Muscle of back (tissue), 11 donors: ENCODE data around the gene GRB7. TPM values are rescaled to one million over a fixed set of nuclear protein-coding genes. Genes with fewer than 3 reads are reported as not detected.
"Not testable (repeated sequence)": the region's sequence is repeated elsewhere in the genome, so short reads cannot be mapped to it uniquely, and the experiment has no call there.

Experiments used
- DNase-seq, 3 donors: peaks; one replicate each; pipeline versions ENCODE4 v3.0.0 to v3.0.0-alpha.2; 2013
- polyA plus RNA-seq, 10 donors: library from polyadenylated mRNA; unstranded; fragments of 120-200 nt; gene quantifications; one replicate each; pipeline ENCODE4 v1.2.1, GENCODE V29; 2013; ENCODE audit not compliant: insufficient read length in 10 of 10

GRB7 gene
- polyA plus RNA-seq, 10 donors: 0.14 to 1.9 (median 0.42) TPM

GRCh38 chr17:39709319-39709997 is 28.3 kb upstream of the GRB7 start:
- DNase-seq: no peak

DNA sequence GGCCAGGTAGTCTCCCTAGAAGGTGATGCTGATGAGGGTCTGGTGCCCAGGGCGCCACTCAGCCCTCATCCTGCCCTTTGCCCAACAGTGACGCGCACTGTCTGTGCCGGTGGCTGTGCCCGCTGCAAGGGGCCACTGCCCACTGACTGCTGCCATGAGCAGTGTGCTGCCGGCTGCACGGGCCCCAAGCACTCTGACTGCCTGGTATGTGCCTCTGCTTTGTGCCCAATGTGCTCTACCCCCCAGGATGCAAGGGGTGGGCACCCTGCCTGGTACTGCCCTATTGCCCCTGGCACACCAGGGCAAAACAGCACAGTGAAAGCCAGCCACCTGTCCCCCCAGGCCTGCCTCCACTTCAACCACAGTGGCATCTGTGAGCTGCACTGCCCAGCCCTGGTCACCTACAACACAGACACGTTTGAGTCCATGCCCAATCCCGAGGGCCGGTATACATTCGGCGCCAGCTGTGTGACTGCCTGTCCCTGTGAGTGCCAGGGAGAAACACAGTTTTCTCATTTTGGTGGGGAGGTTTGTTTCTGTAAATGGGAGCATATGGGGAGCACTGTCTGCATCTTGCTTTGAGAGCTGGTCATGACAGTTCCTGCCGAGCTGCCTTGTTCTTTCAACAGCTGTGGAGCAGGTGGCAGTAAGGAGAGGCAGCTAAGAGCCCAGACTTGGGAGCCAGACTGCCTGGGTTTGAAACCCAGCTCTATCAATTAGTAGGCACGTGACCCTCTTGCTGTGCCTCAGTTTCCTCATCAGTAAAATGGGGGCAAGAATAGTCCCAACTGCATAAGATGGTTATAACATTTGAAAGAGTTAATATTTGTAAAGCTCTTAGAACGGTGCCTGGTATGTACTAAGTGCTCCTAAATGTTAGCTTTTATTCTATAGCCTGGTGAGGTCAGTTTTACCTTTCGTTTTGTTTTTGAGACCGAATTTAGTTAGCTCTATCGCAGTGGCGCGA is 27.5 kb upstream of the GRB7 start:
- no peak for DNase-seq

DNA sequence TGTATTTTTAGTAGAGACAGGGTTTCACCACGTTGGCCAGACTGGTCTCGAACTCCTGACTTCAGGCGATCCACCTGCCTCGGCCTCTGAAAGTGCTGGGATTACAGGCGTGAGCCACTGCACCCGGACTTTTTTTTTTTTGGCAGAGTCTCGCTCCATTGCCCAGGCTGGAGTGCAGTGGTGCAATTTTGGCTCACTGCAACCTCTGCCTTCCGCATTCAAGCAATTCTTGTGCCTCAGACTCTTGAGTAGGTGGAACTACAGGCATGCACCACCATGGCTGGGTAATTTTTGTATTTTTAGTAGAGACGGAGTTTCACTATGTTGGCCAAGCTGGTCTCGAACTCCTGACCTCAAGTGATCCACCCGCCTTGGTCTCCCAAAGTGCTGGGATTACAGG is 26.7 kb upstream of the GRB7 start:
- DNase-seq: not testable (repeated sequence)

DNA sequence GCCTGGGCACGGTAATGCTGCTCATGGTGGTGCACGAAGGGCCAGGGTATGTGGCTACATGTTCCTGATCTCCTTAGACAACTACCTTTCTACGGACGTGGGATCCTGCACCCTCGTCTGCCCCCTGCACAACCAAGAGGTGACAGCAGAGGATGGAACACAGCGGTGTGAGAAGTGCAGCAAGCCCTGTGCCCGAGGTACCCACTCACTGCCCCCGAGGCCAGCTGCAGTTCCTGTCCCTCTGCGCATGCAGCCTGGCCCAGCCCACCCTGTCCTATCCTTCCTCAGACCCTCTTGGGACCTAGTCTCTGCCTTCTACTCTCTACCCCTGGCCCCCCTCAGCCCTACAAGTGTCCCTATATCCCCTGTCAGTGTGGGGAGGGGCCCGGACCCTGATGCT is 25.9 kb upstream of the GRB7 start:
- no peak for DNase-seq

DNA sequence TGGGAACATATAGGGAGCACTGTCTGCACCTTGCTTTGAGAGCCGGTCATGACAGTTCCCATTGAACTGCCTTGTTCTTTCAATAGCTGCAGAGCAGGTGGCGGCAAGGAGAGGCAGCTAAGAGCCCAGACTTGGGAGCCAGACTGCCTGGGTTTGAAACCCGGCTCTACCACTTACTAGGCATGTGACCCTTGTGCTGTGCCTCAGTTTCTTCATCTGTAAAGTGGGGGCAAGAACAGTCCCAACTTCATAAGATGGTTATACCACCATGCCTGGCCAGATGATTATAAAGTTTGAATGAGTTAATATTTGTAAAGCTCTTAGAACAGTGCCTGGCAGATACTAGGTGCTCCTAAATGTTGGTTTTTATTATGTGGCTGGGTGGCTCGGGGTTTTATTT is 23.5 kb upstream of the GRB7 start:
- DNase-seq: no peak

DNA sequence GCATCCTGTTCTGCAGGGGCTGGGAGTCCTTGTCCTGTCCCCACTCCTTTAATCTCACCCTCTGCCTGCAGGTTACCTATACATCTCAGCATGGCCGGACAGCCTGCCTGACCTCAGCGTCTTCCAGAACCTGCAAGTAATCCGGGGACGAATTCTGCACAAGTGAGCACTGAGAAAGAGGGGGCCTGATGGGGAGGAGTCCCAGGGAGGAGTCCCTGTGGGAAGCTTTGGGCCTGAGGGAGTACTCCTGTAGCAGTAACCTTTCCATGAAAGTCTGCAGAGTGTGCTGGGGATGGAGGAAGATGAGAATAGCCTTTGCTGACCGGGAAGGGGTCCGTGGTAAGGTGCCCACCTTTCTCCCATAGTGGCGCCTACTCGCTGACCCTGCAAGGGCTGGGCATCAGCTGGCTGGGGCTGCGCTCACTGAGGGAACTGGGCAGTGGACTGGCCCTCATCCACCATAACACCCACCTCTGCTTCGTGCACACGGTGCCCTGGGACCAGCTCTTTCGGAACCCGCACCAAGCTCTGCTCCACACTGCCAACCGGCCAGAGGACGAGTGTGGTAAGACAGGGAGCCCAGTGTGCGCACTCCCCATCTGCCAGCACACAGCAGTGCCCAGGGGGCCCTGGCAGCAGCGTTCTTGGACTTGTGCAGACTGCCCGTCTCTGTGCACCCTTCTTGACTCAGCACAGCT is 22.2 kb upstream of the GRB7 start:
- no peak for DNase-seq

- no peak for DNase-seq
Observed at GRCh38 chr17:39716073-39716818, 21.5 kb upstream of the GRB7 start.

DNA sequence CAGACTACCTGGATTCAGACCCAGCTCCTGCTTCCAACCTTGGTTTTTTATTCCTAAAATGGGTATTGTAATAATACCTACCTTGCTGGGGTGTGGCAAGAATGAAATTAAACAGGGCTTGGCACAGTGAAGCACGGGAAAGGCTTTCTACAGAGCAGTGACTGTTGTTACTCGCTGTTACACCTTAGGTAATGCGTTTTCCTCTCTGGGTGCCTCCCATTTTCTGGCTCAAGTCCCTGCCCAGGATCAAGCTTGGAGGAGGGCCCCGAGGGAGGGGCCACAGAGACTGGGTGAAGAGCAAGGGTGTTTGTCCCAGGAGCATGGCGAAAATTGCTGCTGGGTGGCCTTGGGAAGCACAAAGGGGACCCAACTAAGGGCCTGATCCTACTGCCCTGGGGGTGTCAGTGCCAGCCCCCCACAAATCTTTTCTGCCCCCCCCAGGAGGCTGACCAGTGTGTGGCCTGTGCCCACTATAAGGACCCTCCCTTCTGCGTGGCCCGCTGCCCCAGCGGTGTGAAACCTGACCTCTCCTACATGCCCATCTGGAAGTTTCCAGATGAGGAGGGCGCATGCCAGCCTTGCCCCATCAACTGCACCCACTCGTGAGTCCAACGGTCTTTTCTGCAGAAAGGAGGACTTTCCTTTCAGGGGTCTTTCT is 20.7 kb upstream of the GRB7 start:
- DNase-seq: no peak

DNA sequence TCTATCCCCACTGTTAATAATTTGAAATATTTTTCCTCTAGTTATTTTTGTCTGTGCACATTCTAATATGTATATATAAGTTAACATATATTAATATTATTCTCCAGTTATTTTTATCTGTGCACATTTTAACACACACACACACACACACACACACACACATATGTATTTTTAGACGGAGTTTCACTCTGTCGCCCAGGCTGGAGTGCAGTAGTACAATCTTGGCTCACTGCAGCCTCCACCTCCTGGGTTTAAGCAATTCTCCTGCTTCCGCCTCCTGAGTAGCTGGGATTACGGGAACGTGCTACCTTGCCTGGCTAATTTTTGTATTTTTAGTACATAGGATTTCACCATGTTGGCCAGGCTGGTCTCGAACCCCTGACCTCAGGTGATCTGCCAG is 20.1 kb upstream of the GRB7 start:
- no peak for DNase-seq

DNA sequence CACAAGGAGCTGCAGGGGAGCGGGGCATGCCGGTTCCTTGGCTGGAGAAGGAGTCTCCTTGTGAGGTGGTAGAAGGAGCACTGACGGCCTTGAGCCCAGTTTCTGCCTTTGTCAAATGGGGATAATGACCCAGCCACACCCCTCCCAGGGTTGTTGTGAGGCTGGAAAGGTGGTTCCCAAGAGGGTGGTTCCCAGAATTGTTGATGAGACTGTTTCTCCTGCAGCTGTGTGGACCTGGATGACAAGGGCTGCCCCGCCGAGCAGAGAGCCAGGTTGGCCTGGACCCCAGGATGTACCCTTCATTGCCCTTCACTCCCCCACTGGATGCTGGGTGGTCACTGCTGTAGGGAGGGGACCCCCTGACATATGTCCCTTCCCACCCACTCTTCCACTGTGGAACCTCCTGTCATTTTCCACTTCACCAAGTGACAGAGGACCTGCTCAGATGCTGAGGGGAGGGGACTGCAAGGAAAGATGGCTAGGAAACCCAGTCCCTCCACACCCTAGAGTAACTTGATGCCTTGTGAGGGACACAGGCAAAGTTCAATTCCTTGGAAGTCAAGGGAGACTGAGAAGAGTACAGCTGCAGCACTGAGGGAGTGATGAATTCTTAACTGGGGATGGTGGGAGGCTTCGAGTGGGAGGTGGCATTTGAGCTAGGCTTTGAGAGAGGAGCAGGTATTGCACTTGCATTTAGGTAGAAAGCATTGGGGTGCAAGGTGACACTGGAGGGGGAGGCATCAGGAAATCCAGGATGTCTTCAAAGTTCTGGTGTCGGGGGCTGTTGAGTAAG is 18.0 kb upstream of the GRB7 start:
- no peak for DNase-seq

DNA sequence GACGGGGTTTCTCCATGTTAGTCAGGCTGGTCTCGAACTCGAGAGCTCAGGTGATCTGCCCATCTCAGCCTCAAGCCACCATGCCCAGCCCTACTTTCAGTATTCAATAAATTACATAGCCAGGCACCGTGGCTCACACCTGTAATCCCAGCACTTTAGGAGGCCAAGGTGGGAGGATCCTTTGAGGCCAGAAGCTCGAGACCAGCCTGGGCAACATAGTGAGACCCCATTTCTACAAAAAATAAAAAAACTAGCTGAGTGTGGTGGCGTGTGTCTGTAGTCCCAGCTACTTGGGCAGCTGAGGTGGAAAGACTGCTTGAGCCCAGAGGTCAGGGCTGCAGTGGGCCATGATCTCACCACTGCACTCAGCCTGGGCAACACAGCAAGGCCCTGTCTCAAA is 15.6 kb upstream of the GRB7 start:
- DNase-seq: no peak

- no peak for DNase-seq
Observed at GRCh38 chr17:39722965-39723848, 14.5 kb upstream of the GRB7 start.

GRCh38 chr17:39724731-39725130 is 13.0 kb upstream of the GRB7 start:
- DNase-seq: no peak

DNA sequence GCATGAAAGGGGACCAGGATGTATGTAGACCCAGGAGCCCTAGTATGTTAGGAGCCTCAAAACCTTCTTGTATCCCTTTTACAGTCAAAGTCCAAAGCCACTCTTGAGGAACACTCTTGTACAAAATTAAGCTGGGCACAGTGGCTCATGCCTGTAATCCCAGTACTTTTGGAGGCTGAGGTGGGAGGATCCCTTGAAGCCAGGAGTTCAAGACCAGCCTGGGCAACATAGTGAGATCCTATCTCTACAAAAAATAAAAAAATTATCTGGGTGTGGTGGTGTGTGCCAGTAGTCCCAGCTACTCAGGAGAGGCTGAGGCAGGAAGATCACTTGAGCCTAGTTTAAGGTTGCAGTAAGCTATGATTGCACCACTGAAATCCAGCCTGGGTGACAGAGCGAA is 11.8 kb upstream of the GRB7 start:
- DNase-seq: not testable (repeated sequence)

- DNase-seq: no peak
Observed at GRCh38 chr17:39726617-39727016, 11.1 kb upstream of the GRB7 start.

DNA sequence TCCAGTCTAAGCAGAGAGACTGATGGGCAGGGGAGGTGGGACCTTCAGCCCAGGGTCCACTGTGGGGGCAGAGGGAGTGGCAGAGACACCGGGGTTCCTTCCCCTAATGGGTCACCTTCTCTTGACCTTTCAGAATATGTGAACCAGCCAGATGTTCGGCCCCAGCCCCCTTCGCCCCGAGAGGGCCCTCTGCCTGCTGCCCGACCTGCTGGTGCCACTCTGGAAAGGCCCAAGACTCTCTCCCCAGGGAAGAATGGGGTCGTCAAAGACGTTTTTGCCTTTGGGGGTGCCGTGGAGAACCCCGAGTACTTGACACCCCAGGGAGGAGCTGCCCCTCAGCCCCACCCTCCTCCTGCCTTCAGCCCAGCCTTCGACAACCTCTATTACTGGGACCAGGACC is 10.2 kb upstream of the GRB7 start:
- no peak for DNase-seq

DNA sequence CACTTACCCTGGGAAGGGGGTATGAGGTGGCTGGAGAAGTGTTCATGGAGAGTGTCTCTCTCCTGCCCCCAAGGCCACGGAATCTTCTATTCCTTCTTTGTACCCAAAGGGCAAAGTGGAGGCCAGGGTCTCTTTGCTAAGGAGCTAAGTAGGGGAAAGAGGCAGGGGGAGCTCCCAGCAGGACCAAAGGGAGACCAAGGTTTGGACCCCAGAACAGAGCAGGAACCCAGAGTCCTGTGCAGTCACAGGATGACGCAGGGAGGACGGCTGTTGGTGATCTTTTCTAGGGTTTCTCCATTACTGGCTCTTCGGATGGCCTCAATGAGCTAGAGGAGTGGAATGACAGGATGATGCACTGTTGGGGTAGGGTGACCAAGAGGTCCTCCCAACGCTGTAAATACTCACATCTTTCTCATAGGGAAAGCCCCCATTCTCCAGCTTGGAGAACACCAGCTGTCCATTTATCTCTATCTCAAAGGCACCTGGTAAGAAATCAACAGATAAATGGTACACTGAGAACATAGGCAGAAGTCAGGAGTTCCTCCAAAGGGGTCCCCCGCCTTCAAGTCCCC is 8.4 kb upstream of the GRB7 start:
- no peak for DNase-seq

DNA sequence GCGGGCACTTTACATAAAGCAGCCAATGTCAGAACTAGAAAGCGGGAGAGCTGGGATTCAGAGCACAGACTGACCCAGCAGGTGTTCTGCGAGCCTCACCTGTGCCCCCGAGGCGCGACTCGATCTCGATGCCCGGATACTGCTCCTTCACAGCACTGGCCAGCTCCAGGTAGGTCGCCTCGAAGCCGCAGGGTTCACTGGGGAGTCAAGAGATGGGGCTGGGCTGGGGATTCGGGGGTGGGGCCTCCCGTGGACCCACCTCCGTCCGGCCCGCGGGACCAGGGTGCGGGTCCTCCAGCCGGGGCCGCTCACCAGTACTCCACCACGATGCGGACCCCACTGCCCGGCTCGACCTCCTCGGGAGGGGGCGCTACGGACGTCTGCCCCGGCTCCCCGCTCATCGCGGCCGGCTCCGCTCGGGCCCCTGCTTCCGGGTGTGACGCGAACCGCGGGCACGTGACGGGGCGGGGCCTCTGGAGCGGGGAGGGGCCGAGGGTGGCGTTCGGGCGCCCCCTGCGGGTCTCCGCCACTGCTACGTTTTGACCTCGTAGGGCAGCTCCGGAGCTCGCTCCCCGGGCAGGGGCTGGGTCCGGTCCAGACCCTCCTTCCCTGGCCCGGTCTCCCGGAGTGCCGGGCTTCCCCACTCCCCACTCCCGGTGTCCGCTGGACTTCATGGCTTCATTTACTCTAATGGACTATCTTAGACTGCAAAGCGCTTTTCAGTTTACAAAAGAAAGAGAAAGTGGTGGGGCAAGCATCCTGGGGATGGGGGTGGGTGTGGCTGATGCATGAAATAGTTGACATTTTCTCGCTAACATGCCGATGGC is 7.4 kb upstream of the GRB7 start, which contains the start of gene MIEN1:
Gene MIEN1 (minus strand): TSS at position 438 of the 827 bp plus-strand sequence. CDS start 37 bp downstream, at position 401.
- peak; percentile 81 to 94 (median 91) for DNase-seq
